ENCODE measurements around the gene UTP4. TPM values are rescaled to one million over a fixed set of nuclear protein-coding genes. Genes with fewer than 3 reads are reported as not detected.

Gene UTP4
- total RNA-seq, 1 experiment from 2014 or later = 125 TPM

DNA sequence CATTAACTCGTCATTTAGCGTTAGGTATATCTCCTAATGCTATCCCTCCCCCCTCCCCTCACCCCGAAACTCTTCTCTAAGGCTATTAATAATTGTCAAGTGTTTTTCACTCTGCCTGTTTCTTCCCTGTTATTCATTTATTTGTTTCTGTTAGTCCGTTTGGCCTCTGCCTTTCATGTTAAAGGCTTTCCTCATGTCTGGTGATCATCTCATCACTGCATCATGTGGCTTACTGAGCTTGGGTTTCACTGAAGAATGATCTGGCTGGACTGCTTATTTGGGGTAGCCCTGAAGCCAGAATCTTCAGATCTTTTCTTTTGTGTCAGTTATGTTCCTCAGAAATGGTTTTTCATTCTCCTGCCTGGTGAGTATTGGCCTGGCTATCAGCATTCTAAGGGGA is 9.5 kb downstream of the UTP4 start:
- no TSS peak for BruUV-seq (replicated peaks)
- DNase-seq (ENCODE audit: low read depth, low spot score) (no peak), ATAC-seq (no peak)
- H3K79me2 ChIP-seq (ENCODE audit: insufficient read depth, low read length) = peaks cover 88% of the 10 kb centered on the region
- ChIA-PET RAD21 (ENCODE audit: low non-redundant PET in 1 of 2, low total read pairs in 2 of 2, uncharacterized antibody in 2 of 2, unreplicated experiment in 2 of 2) (no interaction called here), POLR2A (no interaction called here), CTCF (no interaction called here)
- H2AFZ ChIP-seq (ENCODE audit: low read depth, low read length, poor library complexity, severe bottlenecking) = no peak overlapping the region
- no peak overlapping the region for H3K9ac ChIP-seq (ENCODE audit: low read length)
- intact Hi-C loops (cut with micrococcal nuclease) = no loop called here
- H3K4me3 ChIP-seq (replicated peaks in 1 of 2; ENCODE audit: low read depth in 1 of 2, low read length in 2 of 2) = no peak overlapping the region
- TF ChIP-seq SRF (IDR thresholded peaks at IDR 0.05; ENCODE audit: low read depth) (no peak), EZH2 (IDR thresholded peaks at IDR 0.05) (no peak), ZNF274 (IDR thresholded peaks at IDR 0.05; ENCODE audit: low read depth, low read length) (no peak), TCF7L2 (IDR thresholded peaks at IDR 0.05; ENCODE audit: borderline replicate concordance, extremely low read depth, insufficient read depth, insufficient read length) (no peak)
- TF ChIP-seq, protein P1, sequence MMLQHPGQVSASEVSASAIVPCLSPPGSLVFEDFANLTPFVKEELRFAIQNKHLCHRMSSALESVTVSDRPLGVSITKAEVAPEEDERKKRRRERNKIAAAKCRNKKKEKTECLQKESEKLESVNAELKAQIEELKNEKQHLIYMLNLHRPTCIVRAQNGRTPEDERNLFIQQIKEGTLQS (IDR thresholded peaks at IDR 0.05) = no peak
- TF ChIP-seq, protein P2, sequence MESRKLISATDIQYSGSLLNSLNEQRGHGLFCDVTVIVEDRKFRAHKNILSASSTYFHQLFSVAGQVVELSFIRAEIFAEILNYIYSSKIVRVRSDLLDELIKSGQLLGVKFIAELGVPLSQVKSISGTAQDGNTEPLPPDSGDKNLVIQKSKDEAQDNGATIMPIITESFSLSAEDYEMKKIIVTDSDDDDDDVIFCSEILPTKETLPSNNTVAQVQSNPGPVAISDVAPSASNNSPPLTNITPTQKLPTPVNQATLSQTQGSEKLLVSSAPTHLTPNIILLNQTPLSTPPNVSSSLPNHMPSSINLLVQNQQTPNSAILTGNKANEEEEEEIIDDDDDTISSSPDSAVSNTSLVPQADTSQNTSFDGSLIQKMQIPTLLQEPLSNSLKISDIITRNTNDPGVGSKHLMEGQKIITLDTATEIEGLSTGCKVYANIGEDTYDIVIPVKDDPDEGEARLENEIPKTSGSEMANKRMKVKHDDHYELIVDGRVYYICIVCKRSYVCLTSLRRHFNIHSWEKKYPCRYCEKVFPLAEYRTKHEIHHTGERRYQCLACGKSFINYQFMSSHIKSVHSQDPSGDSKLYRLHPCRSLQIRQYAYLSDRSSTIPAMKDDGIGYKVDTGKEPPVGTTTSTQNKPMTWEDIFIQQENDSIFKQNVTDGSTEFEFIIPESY (IDR thresholded peaks at IDR 0.05; ENCODE audit: extremely low read depth, insufficient replicate concordance, low read length) = no peak
- H3K36me3 ChIP-seq (ENCODE audit: control insufficient read depth in 1 of 2, insufficient read depth in 2 of 2, low read length in 2 of 2) = peaks cover 56 to 80% of the 10 kb centered on the region in 2 experiments
- H3K27me3 ChIP-seq (ENCODE audit: insufficient read depth, low read length) = no peaks in the 10 kb centered on the region
- no peaks in the 10 kb centered on the region for H3K9me3 ChIP-seq (ENCODE audit: control insufficient read depth in 1 of 2, insufficient read depth in 1 of 2, low read depth in 1 of 2, low read length in 2 of 2)
- H3K4me1 ChIP-seq (ENCODE audit: control insufficient read depth in 1 of 2, insufficient read depth in 2 of 2, low read length in 2 of 2) = no peaks in the 10 kb centered on the region
- peaks cover 15% of the 10 kb centered on the region; the same call in 1 of the 2 replicates for H4K20me1 ChIP-seq (ENCODE audit: insufficient read depth)
- H3K4me2 ChIP-seq (ENCODE audit: low read length) = no peak overlapping the region
- H3K9me2 ChIP-seq (ENCODE audit: insufficient read depth) = no peaks in the 10 kb centered on the region
- H3K27ac ChIP-seq (ENCODE audit: low read depth, low read length) = no peak overlapping the region

DNA sequence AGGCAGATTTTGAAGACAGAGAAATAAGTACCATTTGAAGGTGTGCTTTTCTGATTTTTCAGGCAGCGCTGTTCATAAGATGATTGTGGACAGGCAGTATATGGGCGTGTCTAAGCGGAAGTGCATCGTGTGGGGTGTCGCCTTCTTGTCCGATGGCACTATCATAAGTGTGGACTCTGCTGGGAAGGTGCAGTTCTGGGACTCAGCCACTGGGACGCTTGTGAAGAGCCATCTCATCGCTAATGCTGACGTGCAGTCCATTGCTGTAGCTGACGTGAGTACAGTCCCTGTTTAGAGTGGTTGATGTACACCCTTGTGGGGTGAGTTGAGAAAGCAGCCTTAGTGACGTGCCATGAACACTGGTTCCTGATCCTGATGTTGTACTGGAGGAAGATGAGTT is 10.7 kb downstream of the UTP4 start:
- no peaks in the 10 kb centered on the region for H3K4me1 ChIP-seq (ENCODE audit: control insufficient read depth in 1 of 2, insufficient read depth in 2 of 2, low read length in 2 of 2)
- no peaks in the 10 kb centered on the region for H3K9me3 ChIP-seq (ENCODE audit: control insufficient read depth in 1 of 2, insufficient read depth in 1 of 2, low read depth in 1 of 2, low read length in 2 of 2)
- RAD21 ChIA-PET (ENCODE audit: low non-redundant PET in 1 of 2, low total read pairs in 2 of 2, uncharacterized antibody in 2 of 2, unreplicated experiment in 2 of 2) = no interaction called here
- DNase-seq (ENCODE audit: low read depth, low spot score) = no peak
- peaks cover 86% of the 10 kb centered on the region for H3K79me2 ChIP-seq (ENCODE audit: insufficient read depth, low read length)
- H4K20me1 ChIP-seq (ENCODE audit: insufficient read depth) = peaks cover 13% of the 10 kb centered on the region; the same call in 1 of the 2 replicates
- peaks cover 50 to 73% of the 10 kb centered on the region in 2 experiments for H3K36me3 ChIP-seq (ENCODE audit: control insufficient read depth in 1 of 2, insufficient read depth in 2 of 2, low read length in 2 of 2)
- no peak overlapping the region for H3K4me2 ChIP-seq (ENCODE audit: low read length)
- BruUV-seq (replicated peaks) = no TSS peak
- no peaks in the 10 kb centered on the region for H3K27me3 ChIP-seq (ENCODE audit: insufficient read depth, low read length)
- intact Hi-C loops (cut with micrococcal nuclease) = no loop called here
- H3K9ac ChIP-seq (ENCODE audit: low read length) = no peak overlapping the region
- H3K27ac ChIP-seq (ENCODE audit: low read depth, low read length) = no peak overlapping the region
- POLR2A ChIA-PET = no interaction called here
- no peaks in the 10 kb centered on the region for H3K9me2 ChIP-seq (ENCODE audit: insufficient read depth)
- ATAC-seq = peak; percentile 95
- TF ChIP-seq, protein P2 (IDR thresholded peaks at IDR 0.05; ENCODE audit: extremely low read depth, insufficient replicate concordance, low read length) = no peak
- TF ChIP-seq, protein P3, sequence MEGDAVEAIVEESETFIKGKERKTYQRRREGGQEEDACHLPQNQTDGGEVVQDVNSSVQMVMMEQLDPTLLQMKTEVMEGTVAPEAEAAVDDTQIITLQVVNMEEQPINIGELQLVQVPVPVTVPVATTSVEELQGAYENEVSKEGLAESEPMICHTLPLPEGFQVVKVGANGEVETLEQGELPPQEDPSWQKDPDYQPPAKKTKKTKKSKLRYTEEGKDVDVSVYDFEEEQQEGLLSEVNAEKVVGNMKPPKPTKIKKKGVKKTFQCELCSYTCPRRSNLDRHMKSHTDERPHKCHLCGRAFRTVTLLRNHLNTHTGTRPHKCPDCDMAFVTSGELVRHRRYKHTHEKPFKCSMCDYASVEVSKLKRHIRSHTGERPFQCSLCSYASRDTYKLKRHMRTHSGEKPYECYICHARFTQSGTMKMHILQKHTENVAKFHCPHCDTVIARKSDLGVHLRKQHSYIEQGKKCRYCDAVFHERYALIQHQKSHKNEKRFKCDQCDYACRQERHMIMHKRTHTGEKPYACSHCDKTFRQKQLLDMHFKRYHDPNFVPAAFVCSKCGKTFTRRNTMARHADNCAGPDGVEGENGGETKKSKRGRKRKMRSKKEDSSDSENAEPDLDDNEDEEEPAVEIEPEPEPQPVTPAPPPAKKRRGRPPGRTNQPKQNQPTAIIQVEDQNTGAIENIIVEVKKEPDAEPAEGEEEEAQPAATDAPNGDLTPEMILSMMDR (IDR thresholded peaks at IDR 0.05 in 2 of 3, conservative IDR thresholded peaks at IDR 0.05 in 1 of 3; ENCODE audit: borderline replicate concordance in 1 of 3, insufficient read depth in 1 of 3, low read depth in 2 of 3, low read length in 2 of 3) = peak in 2 of 3 experiments; percentile 27 to 41; a peak in 4 of 6 replicates
- H3K4me3 ChIP-seq (replicated peaks in 1 of 2; ENCODE audit: low read depth in 1 of 2, low read length in 2 of 2) = no peak overlapping the region
- no peak overlapping the region for H2AFZ ChIP-seq (ENCODE audit: low read depth, low read length, poor library complexity, severe bottlenecking)
- CTCF ChIA-PET = no interaction called here

Data from HCT116 (cell line).